Stimulated activated CD4-positive, alpha-beta T cell treated with anti-CD3 and anti-CD28 coated beads, Interleukin-12 subunit alpha, Interleukin-12 subunit beta, amount 100 ng/mL, for 4 hours (primary cell): Measurements from ENCODE around the gene ZBTB12.
"Not testable (repeated sequence)": the region's sequence is repeated elsewhere in the genome, so short reads cannot be mapped to it uniquely, and the experiment has no call there.

Experiments used
- DNase-seq: peaks from one replicate; pipeline ENCODE4 v3.0.0-alpha.2; 2020

Gene ZBTB12

DNA sequence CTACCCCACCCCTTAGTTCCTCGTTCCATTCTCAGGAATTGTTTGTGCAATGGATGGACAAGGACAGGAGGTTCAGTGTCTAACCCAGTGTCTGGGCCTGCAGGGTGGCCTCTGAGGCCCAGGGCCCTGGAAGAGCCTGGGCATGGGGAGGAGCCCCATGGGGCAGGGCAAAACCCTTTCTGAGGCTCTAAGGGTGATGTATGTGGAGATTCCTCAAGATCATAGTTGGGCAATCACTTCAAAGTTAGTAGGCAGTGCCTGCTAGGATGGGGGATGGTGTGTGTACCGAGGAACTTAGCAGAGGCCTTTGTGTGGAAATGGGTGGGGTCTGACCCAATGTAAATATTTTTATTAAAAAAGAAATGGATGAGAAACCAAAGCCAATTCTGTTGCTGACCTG, 18.9 kb upstream of the ZBTB12 start:
- DNase-seq = no peak

DNA sequence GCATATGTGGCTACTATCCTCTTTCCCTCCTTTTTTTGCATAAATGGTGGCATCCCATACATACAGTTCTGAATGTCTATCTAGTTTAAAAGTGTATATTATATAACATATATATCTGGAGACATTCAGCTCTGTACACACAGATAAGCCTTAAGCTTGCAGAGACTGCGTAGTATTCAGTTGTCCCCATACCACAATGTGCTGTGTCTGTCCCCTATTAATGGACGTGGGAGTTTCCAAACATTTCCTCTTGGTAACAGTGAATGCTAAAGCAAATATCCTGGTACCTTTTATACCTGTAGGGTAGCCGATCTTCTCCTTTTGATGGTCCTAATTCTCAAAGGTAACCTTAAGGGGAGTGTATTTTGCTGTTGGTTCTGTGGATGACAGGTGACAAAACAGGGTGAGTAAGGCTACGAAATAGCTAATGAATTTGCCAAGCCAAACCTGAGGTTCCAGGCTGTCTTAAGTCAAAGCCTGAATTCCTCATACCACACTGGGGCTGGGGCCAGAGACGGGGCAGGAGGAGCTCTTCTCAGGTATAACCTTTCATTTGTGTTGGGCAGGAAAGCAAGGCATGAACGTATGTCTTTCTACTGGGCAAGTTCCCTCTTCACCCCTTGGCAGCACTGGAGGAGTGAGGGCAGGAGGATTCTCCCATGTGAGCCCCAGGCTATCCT, 17.9 kb upstream of the ZBTB12 start:
- DNase-seq = no peak

DNA sequence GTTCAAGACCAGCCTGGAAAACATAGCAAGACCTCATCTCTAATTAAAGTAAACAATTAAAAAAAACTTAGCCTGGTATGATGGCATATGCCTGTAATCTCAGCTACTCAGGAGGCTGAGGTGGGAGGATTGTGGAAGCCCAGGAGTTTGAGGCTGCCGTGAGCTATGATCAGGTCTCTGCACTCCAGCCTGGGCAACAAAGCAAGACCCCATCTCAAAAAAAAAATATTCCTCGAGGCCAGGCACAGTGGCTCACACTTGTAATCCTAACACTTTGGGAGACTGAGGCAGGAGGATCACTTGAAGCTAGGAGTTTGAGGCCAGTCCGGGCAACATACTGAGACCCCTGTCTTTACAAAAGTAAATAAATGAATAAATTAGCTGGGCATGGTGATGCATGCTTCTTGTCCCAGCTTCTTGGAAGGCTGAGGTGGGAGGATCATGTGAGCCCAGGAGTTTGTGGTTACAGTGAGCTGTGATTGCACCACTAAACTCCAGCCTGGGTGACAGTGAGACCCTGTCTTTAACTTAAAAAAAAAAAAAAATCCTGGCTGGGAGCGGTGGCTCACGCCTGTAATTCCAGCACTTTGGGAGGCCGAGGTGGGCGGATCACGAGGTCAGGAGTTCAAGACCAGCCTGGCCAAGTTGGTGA, 16.3 kb upstream of the ZBTB12 start:
- no peak for DNase-seq

- DNase-seq = no peak
Observed at GRCh38 chr6:31915756-31916155, 13.9 kb upstream of the ZBTB12 start.

DNA sequence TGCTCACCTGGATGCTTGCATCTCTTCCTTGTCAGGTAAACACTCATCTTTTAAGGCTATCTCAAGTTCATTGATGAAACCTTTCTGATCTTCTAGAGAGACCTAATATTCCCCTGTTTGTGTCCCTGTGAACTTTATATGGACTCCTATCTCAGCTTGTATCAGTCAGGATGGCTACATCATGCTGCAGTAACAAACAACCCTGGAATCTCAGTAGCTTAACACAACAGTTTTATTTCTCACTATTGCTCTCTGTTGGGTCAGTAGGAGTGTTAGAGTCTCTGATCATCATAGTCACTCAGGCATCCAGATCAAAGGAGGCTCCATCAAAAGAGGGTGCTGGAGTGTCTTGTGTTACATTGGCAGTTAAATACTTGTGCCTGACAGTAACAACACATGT, 13.5 kb upstream of the ZBTB12 start:
- no peak for DNase-seq

DNA sequence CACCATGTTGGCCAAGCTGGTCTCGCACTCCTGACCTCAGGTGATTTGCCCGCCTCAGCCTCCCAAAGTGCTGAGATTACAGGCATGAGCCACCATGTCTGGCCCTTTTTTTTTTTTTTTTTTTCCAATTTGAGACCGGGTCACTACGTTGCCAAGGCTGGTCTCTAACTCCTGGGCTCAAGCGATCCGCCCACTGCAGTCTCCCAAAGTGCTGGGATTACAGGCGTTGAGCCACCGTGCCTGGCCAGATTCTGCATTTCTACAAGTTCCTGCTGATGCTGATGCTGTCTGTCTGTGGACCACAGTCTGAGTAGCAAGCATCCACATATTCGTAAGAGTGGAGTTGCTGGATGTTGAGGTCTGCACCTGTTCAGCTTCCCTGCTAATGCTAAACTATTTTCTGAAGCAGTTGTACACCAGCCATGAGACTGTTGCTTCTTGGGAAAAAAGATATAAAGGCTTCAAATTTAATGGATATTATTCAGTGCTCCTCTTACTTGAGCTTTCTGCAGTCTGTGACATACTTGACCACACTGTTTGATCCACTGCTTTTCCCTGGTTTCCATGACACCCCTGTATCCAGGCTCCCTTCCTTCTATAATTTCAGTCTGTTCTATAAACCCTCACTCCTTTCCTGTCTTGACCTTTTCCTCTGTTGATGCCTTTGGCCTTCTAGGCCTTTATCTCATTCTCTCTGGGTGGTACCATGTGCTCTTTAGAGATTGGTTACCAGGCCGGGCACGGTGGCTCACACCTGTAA, 10.1 kb upstream of the ZBTB12 start:
- no peak for DNase-seq

- DNase-seq = not testable (repeated sequence)
Observed at GRCh38 chr6:31909298-31909697, 7.4 kb upstream of the ZBTB12 start.

DNA sequence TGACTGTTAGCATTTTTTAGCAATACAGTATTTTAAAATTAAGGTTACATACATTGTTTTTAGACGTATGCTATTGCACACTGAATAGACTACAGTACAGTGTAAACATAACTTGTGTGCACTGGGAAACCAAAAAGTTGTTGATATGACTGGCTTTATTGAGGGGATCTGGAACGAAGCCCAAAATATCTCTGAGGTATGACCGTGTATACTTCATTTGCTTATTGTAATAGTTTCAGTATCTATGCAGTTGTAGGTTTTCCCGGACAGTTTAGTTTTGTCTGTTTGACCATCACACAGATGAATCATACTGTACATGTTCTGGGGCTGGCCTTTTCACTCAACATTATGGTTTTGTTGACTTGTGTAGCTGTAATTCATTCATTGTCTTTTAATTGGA, 6.9 kb upstream of the ZBTB12 start:
- DNase-seq = no peak

DNA sequence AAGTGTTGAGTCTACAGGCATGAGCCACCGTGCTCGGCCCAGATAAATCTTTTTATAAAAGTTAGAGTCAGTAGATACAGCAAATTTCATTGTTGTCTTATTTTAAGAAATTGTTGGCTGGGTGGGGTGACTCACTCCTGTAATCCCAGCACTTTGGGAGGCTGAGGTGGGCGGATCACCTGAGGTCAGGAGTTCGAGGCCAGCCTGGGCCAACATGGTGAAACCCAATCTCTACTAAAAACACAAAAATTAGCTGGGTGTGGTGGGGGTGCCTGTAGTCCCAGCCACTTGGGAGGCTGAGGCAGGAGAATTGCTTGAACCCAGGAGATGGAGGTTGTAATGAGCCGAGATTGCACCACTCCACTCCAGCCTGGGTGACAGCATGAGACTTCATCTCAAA, 6.4 kb upstream of the ZBTB12 start:
- not testable (repeated sequence) for DNase-seq

DNA sequence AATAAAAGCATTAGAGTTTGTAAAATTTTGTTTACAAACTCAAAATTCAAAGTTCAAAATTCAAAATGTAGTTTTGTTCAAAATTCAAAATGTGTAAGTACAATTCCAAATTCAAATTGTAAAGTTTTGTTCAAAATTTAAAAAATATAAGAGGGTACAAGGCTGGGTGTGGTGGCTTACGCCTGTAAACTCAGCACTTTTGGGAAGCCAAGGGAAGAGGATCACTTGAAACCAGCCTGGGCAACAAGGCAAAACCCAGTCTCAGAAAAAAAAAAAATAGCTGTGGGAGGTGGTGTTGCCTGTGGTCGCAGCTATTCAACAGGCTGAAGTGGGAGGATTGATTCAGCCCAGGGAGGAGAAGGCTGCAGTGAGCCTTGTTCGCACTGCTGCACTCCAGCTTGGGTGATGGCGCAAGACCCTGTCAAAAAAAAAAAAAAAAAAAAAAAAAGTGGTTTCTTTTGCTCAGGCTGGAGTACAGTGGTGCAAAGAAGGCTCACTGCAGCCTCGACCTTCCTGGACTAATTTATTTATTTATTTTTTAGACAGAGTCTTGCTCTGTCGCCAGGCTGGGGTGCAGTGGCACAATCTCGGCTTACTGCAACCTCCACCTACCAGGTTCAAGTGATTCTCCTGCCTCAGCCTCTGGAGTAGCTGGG, 5.4 kb upstream of the ZBTB12 start:
- DNase-seq = no peak

GRCh38 chr6:31906727-31907126, 4.8 kb upstream of the ZBTB12 start:
- not testable (repeated sequence) for DNase-seq

- no peak for DNase-seq
Observed at GRCh38 chr6:31906122-31906521, 4.2 kb upstream of the ZBTB12 start.

- DNase-seq = no peak
Observed at GRCh38 chr6:31905041-31905440, 3.2 kb upstream of the ZBTB12 start.

- DNase-seq = no peak
Observed at GRCh38 chr6:31903957-31904356, 2.1 kb upstream of the ZBTB12 start.

DNA sequence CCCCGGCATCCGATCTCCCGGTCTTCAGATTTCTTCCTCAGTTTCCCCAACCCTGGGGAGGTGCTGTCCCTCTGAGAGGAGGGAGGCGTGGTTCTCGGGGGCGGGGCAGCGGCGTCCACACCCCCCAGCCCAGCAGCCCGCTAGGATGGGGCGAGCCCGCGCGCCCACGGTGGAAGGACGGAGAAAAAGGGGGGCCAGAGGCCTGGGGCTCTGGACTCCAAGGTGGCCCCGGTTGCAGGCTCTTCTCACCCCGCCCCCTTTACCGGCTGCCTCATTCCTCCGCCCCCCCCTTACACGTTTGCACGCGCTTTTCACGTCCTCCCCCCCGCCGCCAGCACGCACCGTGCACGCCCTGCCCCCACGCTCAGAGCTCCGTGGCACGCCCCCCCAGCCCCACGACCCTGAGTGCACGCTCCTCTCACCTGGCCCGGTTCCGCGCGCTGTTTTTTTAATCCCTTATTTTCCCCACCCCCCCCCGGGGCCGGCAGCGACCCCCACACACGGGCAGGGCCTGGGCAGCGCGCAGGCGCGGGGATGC, 402 bp downstream of the ZBTB12 start:
- DNase-seq = peak; percentile 69

DNA sequence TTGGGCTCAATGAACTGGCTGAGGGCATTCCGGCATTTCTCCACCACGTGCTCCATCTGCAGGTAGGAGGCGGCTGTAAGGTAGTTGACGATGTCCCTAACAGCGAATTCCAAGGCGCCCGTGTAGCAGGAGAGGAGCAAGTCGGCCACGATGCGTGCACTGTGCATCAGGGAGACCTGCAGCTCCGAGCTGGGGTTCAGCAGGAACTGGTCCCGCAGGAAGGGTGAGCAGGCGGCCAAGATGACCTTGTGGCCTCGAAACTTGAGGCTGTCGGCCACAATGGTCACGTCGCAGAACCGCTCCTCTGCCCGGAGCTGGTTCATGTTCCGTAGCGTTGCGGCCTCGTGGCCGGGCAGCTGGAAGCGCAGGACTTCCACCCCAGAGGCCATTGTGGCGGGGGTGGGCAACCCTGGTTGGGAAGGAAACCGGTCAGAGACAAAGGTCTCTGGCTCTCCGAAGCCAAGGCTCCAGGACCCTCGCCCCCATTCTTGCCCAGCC, 920 bp downstream of the ZBTB12 start:
- no peak for DNase-seq

GRCh38 chr6:31899882-31900722, 1.8 kb downstream of the ZBTB12 start:
- DNase-seq = no peak

- no peak for DNase-seq
Observed at GRCh38 chr6:31899215-31899614, 2.7 kb downstream of the ZBTB12 start.

DNA sequence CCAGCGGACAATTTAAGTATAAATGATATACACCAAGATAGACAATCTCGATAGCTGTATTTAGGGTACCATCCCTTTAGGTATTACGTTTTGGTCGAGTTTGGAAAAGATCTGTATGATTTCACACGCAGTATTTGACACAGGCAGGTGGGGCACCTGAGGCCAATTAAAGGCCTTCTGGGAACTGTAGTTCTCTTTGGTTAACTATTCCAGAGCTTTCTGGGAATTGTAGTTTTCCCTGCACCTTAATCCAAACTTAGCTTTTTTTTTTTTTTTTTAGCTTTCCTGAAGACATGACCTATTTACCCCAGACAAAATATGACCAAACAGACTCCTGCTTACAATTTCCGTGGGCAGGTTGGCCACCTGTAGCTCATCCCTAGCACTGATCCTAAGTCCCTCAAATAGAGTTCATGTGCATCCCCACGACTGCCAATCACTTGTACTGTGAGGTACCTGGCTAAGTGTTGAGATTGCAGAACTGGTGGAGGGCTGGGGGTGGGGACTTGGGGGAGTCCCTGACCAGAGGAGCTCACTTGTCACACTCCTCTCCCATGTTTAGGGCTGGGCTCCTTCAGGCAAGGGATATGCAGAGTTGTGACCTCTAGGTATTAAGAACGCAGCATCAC, 3.4 kb downstream of the ZBTB12 start:
- no peak for DNase-seq

DNA sequence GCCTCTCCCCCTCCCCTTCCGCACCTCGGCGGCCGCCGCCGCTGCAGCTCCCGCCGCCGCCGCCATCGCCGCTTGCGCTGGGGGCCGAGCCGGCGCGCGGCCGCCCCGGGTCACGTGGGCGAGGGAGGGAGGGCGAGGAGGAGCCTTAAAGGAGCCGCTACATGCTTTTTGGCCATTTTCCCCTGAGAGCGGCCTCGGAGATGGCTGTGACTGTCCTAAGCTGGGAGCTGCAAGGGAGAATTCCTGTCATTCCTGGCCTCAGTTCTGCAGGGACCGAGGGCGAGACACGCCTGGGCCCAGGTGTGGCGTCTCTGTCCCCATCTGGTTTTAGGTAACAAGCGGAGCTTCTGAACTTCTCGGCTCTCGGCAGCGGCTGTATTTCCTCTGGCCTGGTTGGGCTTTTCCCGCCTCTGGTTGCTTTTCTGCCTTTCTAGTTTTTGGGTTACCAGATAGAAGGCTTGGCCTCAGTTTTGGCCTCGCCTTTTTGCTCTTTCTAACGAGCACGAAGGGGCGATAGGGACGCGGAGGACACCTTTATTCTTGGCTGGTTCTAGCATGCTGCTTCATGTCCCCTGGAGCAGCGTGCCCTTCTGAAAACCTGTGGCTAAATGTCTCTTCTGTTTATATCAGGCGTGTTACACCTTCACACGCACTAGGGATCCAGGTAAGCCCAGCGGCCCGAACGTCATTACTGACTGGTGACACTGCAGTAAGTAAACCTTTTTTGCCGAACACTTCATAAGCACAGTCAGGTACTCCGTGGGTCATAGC, 4.1 kb downstream of the ZBTB12 start, which contains the start of gene EHMT2:
TSS of gene EHMT2 (minus strand) at position 87 of the 771 bp plus-strand sequence. CDS start at position 66, 21 bp downstream.
- DNase-seq = peak; percentile 82
